Measurements from ENCODE around the gene PILRA. TPM values are rescaled to one million over a fixed set of nuclear protein-coding genes. Genes with fewer than 3 reads are reported as not detected.

Gene PILRA
- total RNA-seq, 1 donor from 2014 or later: 8.3 TPM

- Histone ChIP-seq H3K4me1 (peaks cover 10% of the 10 kb centered on the region), H3K36me3 (no peaks in the 10 kb centered on the region), H3K4me3 (no peak overlapping the region), H3K27ac (no peak overlapping the region), H3K9me3 (no peaks in the 10 kb centered on the region), H3K27me3 (no peaks in the 10 kb centered on the region)
- intact Hi-C loops (cut with DNase I): no loop called here
- no peak for DNase-seq (ENCODE audit: extremely low spot score in 2 of 2)
- no peak for TF ChIP-seq POLR2AphosphoS5 (IDR thresholded peaks at IDR 0.05; ENCODE audit: insufficient read depth in 1 of 2, low read depth in 1 of 2)
- no peak for TF ChIP-seq POLR2A (IDR thresholded peaks at IDR 0.05)
- TF ChIP-seq CTCF (IDR thresholded peaks at IDR 0.05): no peak
Measured at GRCh38 chr7:100449190-100449795, 76.0 kb downstream of the PILRA start.

Small RNA genes lying within 50 kb of the gene (small RNA-seq; reads per million reads assigned to genes)
- not detected for gene RF00019

Other genes with a start within 250 kb of the PILRA start
- gene MBLAC1, start 246.5 kb upstream of the PILRA start, total RNA-seq: 2.9 TPM
- 161 TPM for gene LAMTOR4, start 224.6 kb upstream of the PILRA start, total RNA-seq
- gene TRAPPC14, start 214.8 kb upstream of the PILRA start, total RNA-seq: 18.2 TPM
- 4.2 TPM for gene GAL3ST4, start 204.9 kb upstream of the PILRA start, total RNA-seq
- 7.4 TPM for gene GPC2, start 196.1 kb upstream of the PILRA start, total RNA-seq
- gene STAG3, start 195.6 kb upstream of the PILRA start, total RNA-seq: not detected
- gene PVRIG, start 153.5 kb upstream of the PILRA start, total RNA-seq: 1.7 TPM
- gene SPDYE3, start 65.8 kb upstream of the PILRA start, total RNA-seq: not detected
- 56.0 TPM for gene PILRB, start 15.4 kb upstream of the PILRA start, total RNA-seq
- gene ZCWPW1, start 55.2 kb downstream of the PILRA start, total RNA-seq: 5.9 TPM
- gene MEPCE, start 56.3 kb downstream of the PILRA start, total RNA-seq: 38.3 TPM
- gene PPP1R35, start 63.0 kb downstream of the PILRA start, total RNA-seq: 24.6 TPM
- gene SPACDR, start 90.8 kb downstream of the PILRA start, total RNA-seq: not detected
- gene TSC22D4, start 105.7 kb downstream of the PILRA start, total RNA-seq: 34.6 TPM
- 3.9 TPM for gene NYAP1, start 110.4 kb downstream of the PILRA start, total RNA-seq
- gene AGFG2, start 165.7 kb downstream of the PILRA start, total RNA-seq: 37.6 TPM
- gene SAP25, start 200.4 kb downstream of the PILRA start, total RNA-seq: 2.9 TPM
- 72.2 TPM for gene LRCH4, start 212.6 kb downstream of the PILRA start, total RNA-seq
- gene FBXO24, start 212.8 kb downstream of the PILRA start, total RNA-seq: 0.98 TPM
- gene PCOLCE, start 228.9 kb downstream of the PILRA start, total RNA-seq: 85.4 TPM
- 11.8 TPM for gene MOSPD3, start 239.1 kb downstream of the PILRA start, total RNA-seq

All from vagina (tissue), 2 donors.